OCI-LY7 (cell line): ENCODE data around the gene ZDHHC13. TPM values are rescaled to one million over a fixed set of nuclear protein-coding genes. Genes with fewer than 3 reads are reported as not detected.

Experiments
- BruUV-seq: library from RNA; stranded (reverse); fragments of 400-500 nt; replicated peaks from 2 replicates; lab custom pipeline; 2021; lab: Mats Ljungman, UMichigan
- CTCF ChIA-PET: fragments of 300-600 bp; sonication (Branson Sonifier 250); formaldehyde crosslinking; loops from one replicate; lab custom pipeline; 2022; ENCODE audit warnings: antibody characterized with exemption; ENCODE audit not compliant: unreplicated experiment; lab: Charles Lee
- POLR2A ChIA-PET: fragments of 300-600 bp; sonication (Branson Sonifier 250); formaldehyde crosslinking; loops from one replicate; lab custom pipeline; 2022; ENCODE audit warnings: antibody characterized with exemption; lab: Charles Lee
- DNase-seq: peaks from one replicate; pipeline ENCODE4 v3.0.0-alpha.2; 2015; ENCODE audit warnings: low spot score
- H2AFZ ChIP-seq: fragments of 200-600 bp; sonication (generic), shearing (Covaris generic); 2 replicates; pipeline ENCODE4 v1.6.1; 2014; ENCODE audit warnings: mild to moderate bottlenecking, antibody characterized with exemption, low read length, moderate library complexity
- H3K27ac ChIP-seq: fragments of 200-600 bp; sonication (generic); 2 replicates; pipeline ENCODE4 v1.5.1; 2014; ENCODE audit warnings: mixed run types, low read depth, mild to moderate bottlenecking, moderate library complexity, low read length, inconsistent platforms; ENCODE audit not compliant: poor library complexity, severe bottlenecking
- H3K36me3 ChIP-seq: fragments of 200-600 bp; sonication (generic); 2 replicates; pipeline ENCODE4 v1.6.1; 2014; ENCODE audit warnings: mild to moderate bottlenecking, antibody characterized with exemption, low read length, moderate library complexity, mixed read lengths; ENCODE audit not compliant: insufficient read depth
- H3K4me1 ChIP-seq: fragments of 200-600 bp; sonication (generic); 2 replicates; pipeline ENCODE4 v1.5.1; 2014; ENCODE audit warnings: mild to moderate bottlenecking, low read length; ENCODE audit not compliant: insufficient read depth, poor library complexity, severe bottlenecking
- H3K4me2 ChIP-seq: fragments of 200-600 bp; sonication (generic); 2 replicates; pipeline ENCODE4 v1.6.1; 2014; ENCODE audit warnings: mild to moderate bottlenecking, low read length
- H3K4me3 ChIP-seq: fragments of 200-600 bp; sonication (generic); 2 replicates; pipeline ENCODE4 v1.5.1; 2014; ENCODE audit warnings: mild to moderate bottlenecking, low read depth, low read length; ENCODE audit not compliant: poor library complexity, severe bottlenecking
- H3K79me2 ChIP-seq: fragments of 200-600 bp; sonication (generic); 2 replicates; pipeline ENCODE4 v1.6.1; 2016; ENCODE audit warnings: low read depth, mild to moderate bottlenecking, low read length, moderate library complexity, mixed read lengths; ENCODE audit not compliant: insufficient read depth
- H3K9me2 ChIP-seq: fragments of 200-600 bp; sonication (generic); 2 replicates; pipeline ENCODE4 v1.6.1; 2016; ENCODE audit warnings: mild to moderate bottlenecking, low read length, mixed read lengths; ENCODE audit not compliant: insufficient read depth
- H3K9me3 ChIP-seq: fragments of 200-600 bp; sonication (generic); 2 replicates; pipeline ENCODE4 v1.6.1; 2014; ENCODE audit warnings: mild to moderate bottlenecking, mixed run types, low read length, mixed read lengths
- H4K20me1 ChIP-seq: fragments of 200-600 bp; sonication (generic); 2 replicates; pipeline ENCODE4 v1.6.1; 2014; ENCODE audit warnings: mild to moderate bottlenecking, antibody characterized with exemption, low read length, moderate library complexity, mixed read lengths; ENCODE audit not compliant: insufficient read depth
- CTCF ChIP-seq: fragments of 200-600 bp; sonication (generic); conservative IDR thresholded peaks from 2 replicates; pipeline ENCODE4 v1.5.1; 2014; ENCODE audit warnings: mild to moderate bottlenecking, antibody characterized with exemption, low read length, moderate library complexity, mixed read lengths
- EZH2phosphoT487 ChIP-seq: fragments of 200-600 bp; sonication (generic); IDR thresholded peaks from 2 replicates; pipeline ENCODE4 v1.6.1; 2018; ENCODE audit warnings: low read depth, borderline replicate concordance, mild to moderate bottlenecking, mixed run types, antibody characterized with exemption, low read length, moderate library complexity, mixed read lengths
- intact Hi-C: fragments of 100-400 bp; cut with micrococcal nuclease; formaldehyde crosslinking; loops from one replicate; pipeline ENCODE4 v1.10.0; 2022; ENCODE audit not compliant: unreplicated experiment
- total RNA-seq, 2 experiments: library from RNA; depleted of rRNA in 1 of 2; stranded (reverse); fragments of >200 nt in 1 of 2; shearing (Covaris generic) in 1 of 2; gene quantifications; 2 replicates each; pipeline ENCODE4 v1.2.3, GENCODE V29; 2014 to 2022

ZDHHC13 gene
- total RNA-seq, 2 experiments from 2014 or later: 25.0 to 28.1 TPM

- Histone ChIP-seq H3K9me3 (no peaks in the 10 kb centered on the region), H3K9me2 (no peaks in the 10 kb centered on the region), H3K4me2 (no peak overlapping the region), H3K4me3 (no peak overlapping the region), H3K79me2 (no peaks in the 10 kb centered on the region), H3K27ac (no peak overlapping the region), H4K20me1 (no peaks in the 10 kb centered on the region), H3K36me3 (no peaks in the 10 kb centered on the region), H2AFZ (no peak overlapping the region), H3K4me1 (no peaks in the 10 kb centered on the region)
- ChIA-PET POLR2A (no interaction called here), CTCF (no interaction called here)
- BruUV-seq: no TSS peak
- DNase-seq: no peak
- TF ChIP-seq EZH2phosphoT487 (no peak), CTCF (no peak)
- intact Hi-C loops: no loop called here
Observed at GRCh38 chr11:19200410-19201201, 83.6 kb downstream of the ZDHHC13 start.

- TF ChIP-seq EZH2phosphoT487 (no peak), CTCF (no peak)
- DNase-seq: no peak
- CTCF ChIA-PET: no interaction called here
- Histone ChIP-seq H3K79me2 (no peaks in the 10 kb centered on the region), H3K27ac (no peak within 1 kb of the TSS), H2AFZ (no peak within 1 kb of the TSS), H4K20me1 (no peaks in the 10 kb centered on the region), H3K4me1 (no peaks in the 10 kb centered on the region), H3K9me2 (no peaks in the 10 kb centered on the region), H3K4me3 (no peak within 1 kb of the TSS), H3K9me3 (no peaks in the 10 kb centered on the region), H3K36me3 (no peaks in the 10 kb centered on the region), H3K4me2 (no peak within 1 kb of the TSS)
- no TSS peak for BruUV-seq
- POLR2A ChIA-PET: interaction anchor here (0.6 to 0.8 kb wide), 2 partner anchors 9 to 23 kb away, joined by 3 to 4 read pairs; no protein-coding TSS in a partner anchor
- intact Hi-C loops: no loop called here
Observed at GRCh38 chr11:19201737-19202605, 85.0 kb downstream of the ZDHHC13 start, which contains the start of gene CSRP3. Gene CSRP3 (minus strand): TSS chr11:19201983. CDS start chr11:19192448, 9,535 bp downstream.
